Sigmoid colon (tissue), 7 donors: ENCODE data around the gene EPS8L2. TPM values are rescaled to one million over a fixed set of nuclear protein-coding genes. Genes with fewer than 3 reads are reported as not detected.
"Not testable (repeated sequence)": the region's sequence is repeated elsewhere in the genome, so short reads cannot be mapped to it uniquely, and the experiment has no call there.

ENCODE experiments used
- DNase-seq: peaks from one replicate; pipeline ENCODE4 v3.0.0-alpha.2; 2019
- H3K27ac ChIP-seq, 4 donors: fragments of 200-600 bp; sonication (generic); one replicate each; pipeline ENCODE4 v1.5.1; 2016 to 2019; ENCODE audit warnings: mild to moderate bottlenecking in 1 of 4
- H3K27me3 ChIP-seq, 3 donors: fragments of 200-600 bp; sonication (generic); one replicate each; pipeline ENCODE4 v1.5.1; 2019; ENCODE audit warnings: mild to moderate bottlenecking in 1 of 3
- H3K36me3 ChIP-seq, 4 donors: fragments of 200-600 bp; sonication (generic); one replicate each; pipeline ENCODE4 v1.5.1; 2016 to 2019
- H3K4me1 ChIP-seq, 4 donors: fragments of 200-600 bp; sonication (generic); one replicate each; pipeline ENCODE4 v1.5.1; 2017 to 2019
- H3K4me3 ChIP-seq, 4 donors: fragments of 200-600 bp; sonication (generic); one replicate each; pipeline ENCODE4 v1.5.1; 2017 to 2019; ENCODE audit warnings: mild to moderate bottlenecking in 2 of 4, moderate library complexity in 1 of 4
- H3K9me3 ChIP-seq, 4 donors: fragments of 200-600 bp in 3 of 4; sonication (generic) in 3 of 4; one replicate each; pipeline versions ENCODE4 v1.5.1 to v1.6.1; 2013 to 2019
- CTCF ChIP-seq, 4 experiments: fragments of 450-650 bp in 3 of 4; fragments of 200-600 bp in 1 of 4; IDR thresholded peaks; one replicate each; pipeline ENCODE4 v1.5.1; 2016 to 2019; ENCODE audit warnings: antibody characterized with exemption in 4 of 4, mild to moderate bottlenecking in 3 of 4, moderate library complexity in 2 of 4
- EP300 ChIP-seq, 4 donors: sonication (generic); formaldehyde crosslinking; IDR thresholded peaks; one replicate each; pipeline ENCODE4 v1.6.1; 2017; ENCODE audit warnings: antibody characterized with exemption in 4 of 4
- POLR2A ChIP-seq, 2 donors: fragments of 450-650 bp; IDR thresholded peaks; one replicate each; pipeline ENCODE4 v1.6.1; 2016; ENCODE audit warnings: antibody characterized with exemption in 2 of 2, mild to moderate bottlenecking in 2 of 2, moderate library complexity in 2 of 2
- POLR2AphosphoS5 ChIP-seq, 4 donors: sonication (generic); formaldehyde crosslinking; IDR thresholded peaks; one replicate each; pipeline ENCODE4 v1.6.1; 2017; ENCODE audit warnings: antibody characterized with exemption in 4 of 4
- WGBS, 2 donors: extraction: QIAGEN DNeasy Blood & Tissue Kit; methylation state at CpG; one replicate each; pipeline ENCODE4 v1.1.7; 2013; 5-methylcytosine and 5-hydroxymethylcytosine counted together
- intact Hi-C: fragments of 100-400 bp; cut with DNase I; formaldehyde crosslinking; loops from one replicate; pipeline ENCODE4 v1.15.1; 2023
- polyA plus RNA-seq, 3 donors: library from polyadenylated mRNA; stranded (reverse); fragments of 200-250 nt; gene quantifications; one replicate each; pipeline ENCODE4 v1.2.3, GENCODE V29; 2013
- total RNA-seq, 4 donors: library from RNA; depleted of rRNA; stranded (reverse); fragments of >200 nt; gene quantifications; one replicate each; pipeline ENCODE4 v1.1.0, GENCODE V29; 2016
- donor health status: healthy with polysubstance abuse.
- donor health status: Bipolar disorder and iron deficiency.
- donor health status: healthy.

Gene EPS8L2
- total and polyA plus RNA-seq, 7 donors = 5.4 to 168 (median 15.6) TPM

- Histone ChIP-seq H3K4me3 (no peak overlapping the region), H3K27me3 (peaks cover 17 to 58% (median 36%) of the 10 kb centered on the region in 3 donors), H3K27ac (no peak overlapping the region), H3K9me3 (no peaks in the 10 kb centered on the region), H3K36me3 (no peaks in the 10 kb centered on the region), H3K4me1 (peaks cover 0 to 30% (median 26%) of the 10 kb centered on the region in 4 donors)
- DNase-seq = no peak
- TF ChIP-seq CTCF (IDR thresholded peaks at IDR 0.05) (no peak), EP300 (IDR thresholded peaks at IDR 0.05) (no peak), POLR2AphosphoS5 (IDR thresholded peaks at IDR 0.05) (no peak), POLR2A (IDR thresholded peaks at IDR 0.05) (no peak)
- intact Hi-C loops = loop anchor here (2.0 kb wide), 1 partner anchor 67 kb away; no protein-coding TSS in a partner anchor
- WGBS, 2 donors = 14 to 50% methylated on average over 17 of the region's 17 CpGs
Measured at GRCh38 chr11:729492-730074, 23.6 kb downstream of the EPS8L2 start.

- H3K36me3 ChIP-seq = no peaks in the 10 kb centered on the region
- peaks cover 0 to 8% (median 5%) of the 10 kb centered on the region in 4 donors for H3K4me1 ChIP-seq
- H3K4me3 ChIP-seq = no peak overlapping the region
- WGBS, 2 donors = 72 to 85% methylated on average over 20 of the region's 20 CpGs
- intact Hi-C loops = no loop called here
- H3K27ac ChIP-seq = no peak overlapping the region
- DNase-seq = no peak
- peaks cover 0 to 23% (median 5%) of the 10 kb centered on the region in 3 donors for H3K27me3 ChIP-seq
- TF ChIP-seq POLR2A (IDR thresholded peaks at IDR 0.05) (no peak), POLR2AphosphoS5 (IDR thresholded peaks at IDR 0.05) (no peak), EP300 (IDR thresholded peaks at IDR 0.05) (no peak), CTCF (IDR thresholded peaks at IDR 0.05) (no peak)
- H3K9me3 ChIP-seq = no peaks in the 10 kb centered on the region
Measured at GRCh38 chr11:733072-733471, 27.0 kb downstream of the EPS8L2 start.

- H3K4me3 ChIP-seq, H3K4me1 ChIP-seq, H3K36me3 ChIP-seq, H3K9me3 ChIP-seq, H3K27me3 ChIP-seq, intact Hi-C loops, DNase-seq, H3K27ac ChIP-seq: not testable (repeated sequence)
- WGBS, 2 donors = 95 to 96% methylated on average over 26 of the region's 26 CpGs
Measured at GRCh38 chr11:734541-734940, 28.5 kb downstream of the EPS8L2 start.

GRCh38 chr11:737366-737765 lies 31.3 kb downstream of the EPS8L2 start:
- DNase-seq = no peak
- H3K36me3 ChIP-seq = no peaks in the 10 kb centered on the region
- 32 to 54% methylated on average over 11 of the region's 11 CpGs for WGBS, 2 donors
- intact Hi-C loops = no loop called here
- TF ChIP-seq CTCF (IDR thresholded peaks at IDR 0.05) = no peak
- TF ChIP-seq POLR2AphosphoS5 (IDR thresholded peaks at IDR 0.05) = no peak
- no peak for TF ChIP-seq POLR2A (IDR thresholded peaks at IDR 0.05)
- TF ChIP-seq EP300 (IDR thresholded peaks at IDR 0.05) = no peak
- H3K27me3 ChIP-seq = peaks cover 0 to 13% (median 0%) of the 10 kb centered on the region in 3 donors
- no peaks in the 10 kb centered on the region for H3K9me3 ChIP-seq
- no peak overlapping the region for H3K4me3 ChIP-seq
- no peaks in the 10 kb centered on the region for H3K4me1 ChIP-seq
- H3K27ac ChIP-seq = no peak overlapping the region

- WGBS, 2 donors = 34 to 38% methylated on average over 10 of the region's 10 CpGs
- H3K27me3 ChIP-seq = peaks cover 0 to 13% (median 0%) of the 10 kb centered on the region in 3 donors
Measured at GRCh38 chr11:737899-738298, 31.9 kb downstream of the EPS8L2 start.

GRCh38 chr11:742156-742546 lies 36.1 kb downstream of the EPS8L2 start:
- H3K27me3 ChIP-seq = peaks cover 0 to 4% (median 0%) of the 10 kb centered on the region in 3 donors
- intact Hi-C loops = no loop called here
- H3K36me3 ChIP-seq = no peaks in the 10 kb centered on the region
- H3K9me3 ChIP-seq = no peaks in the 10 kb centered on the region
- 60 to 90% methylated on average over 3 of the region's 3 CpGs for WGBS, 2 donors
- H3K4me3 ChIP-seq = no peak overlapping the region
- TF ChIP-seq CTCF (IDR thresholded peaks at IDR 0.05) (no peak), POLR2A (IDR thresholded peaks at IDR 0.05) (no peak), EP300 (IDR thresholded peaks at IDR 0.05) (no peak), POLR2AphosphoS5 (IDR thresholded peaks at IDR 0.05) (no peak)
- DNase-seq = no peak
- H3K27ac ChIP-seq = no peak overlapping the region
- H3K4me1 ChIP-seq = peaks cover 0 to 9% (median 7%) of the 10 kb centered on the region in 4 donors

More at GRCh38 chr11:737899-738298, 31.9 kb downstream of the EPS8L2 start:
- H3K27ac ChIP-seq, DNase-seq, H3K4me3 ChIP-seq, H3K4me1 ChIP-seq, intact Hi-C loops, H3K9me3 ChIP-seq, H3K36me3 ChIP-seq: not testable (repeated sequence)
